Endothelial cell of umbilical vein (primary cell): Measurements from ENCODE around the gene SSPN. TPM values are rescaled to one million over a fixed set of nuclear protein-coding genes. Genes with fewer than 3 reads are reported as not detected.

Experiments used
- BruUV-seq: library from RNA; stranded (reverse); fragments of 400-500 nt; replicated peaks from 2 replicates; lab custom pipeline; 2021; lab: Mats Ljungman, UMichigan
- CTCF ChIA-PET: fragments of 300-600, 350-600 bp; sonication (Branson Sonifier 250); formaldehyde crosslinking; loops from one replicate; lab custom pipeline; 2021; ENCODE audit warnings: antibody characterized with exemption, inconsistent platforms; lab: Charles Lee
- POLR2A ChIA-PET: fragments of 300-600, 350-600 bp; sonication (Branson Sonifier 250); formaldehyde crosslinking; loops from one replicate; lab custom pipeline; 2021; ENCODE audit warnings: antibody characterized with exemption, inconsistent platforms; lab: Charles Lee
- DNase-seq: peaks from one replicate; pipeline ENCODE4 v3.0.0-alpha.2; 2011; ENCODE audit warnings: low read depth, low spot score
- FAIRE-seq: peaks from 2 replicates; lab custom pipeline; 2011; peaks lifted over from hg19 to GRCh38; lab: Jason Lieb, UNC
- H2AFZ ChIP-seq: 2 replicates; pipeline ENCODE4 v1.6.0; 2012; ENCODE audit warnings: low read depth, low read length, control low read depth, inconsistent platforms
- H3K27ac ChIP-seq: 2 replicates; pipeline ENCODE4 v1.5.1; 2011; ENCODE audit warnings: low read depth, mild to moderate bottlenecking, control low read depth, low read length, moderate library complexity; ENCODE audit not compliant: insufficient read depth
- H3K27me3 ChIP-seq, 2 experiments: 2 replicates each; pipeline versions ENCODE4 v1.6.0 to v1.6.1; 2011; ENCODE audit warnings: low read length in 2 of 2, mixed read lengths in 1 of 2; ENCODE audit not compliant: control insufficient read depth in 2 of 2, insufficient read depth in 2 of 2
- H3K36me3 ChIP-seq, 2 experiments: 2 replicates in 1 of 2; 3 replicates in 1 of 2; pipeline ENCODE4 v1.5.1; 2011; ENCODE audit warnings: low read length in 2 of 2, mild to moderate bottlenecking in 1 of 2, moderate library complexity in 1 of 2; ENCODE audit not compliant: control insufficient read depth in 2 of 2, insufficient read depth in 2 of 2; ENCODE audit errors: extremely low read depth in 1 of 2
- H3K4me1 ChIP-seq: 3 replicates; pipeline ENCODE4 v1.5.1; 2011; ENCODE audit warnings: mild to moderate bottlenecking, low read length; ENCODE audit not compliant: control insufficient read depth, insufficient read depth; ENCODE audit errors: extremely low read depth
- H3K4me2 ChIP-seq: 2 replicates; pipeline ENCODE4 v1.6.1; 2011; ENCODE audit warnings: low read length, control low read depth, mixed read lengths; ENCODE audit not compliant: insufficient read depth
- H3K4me3 ChIP-seq, 3 experiments: fragments of 200-600 bp in 1 of 3; sonication (generic), shearing (Covaris generic) in 1 of 3; replicated peaks in 1 of 3; 2 replicates each; pipeline ENCODE4 v1.5.1; 2011 to 2016; ENCODE audit warnings: control low read depth in 3 of 3, low read length in 3 of 3, mild to moderate bottlenecking in 2 of 3, inconsistent platforms in 1 of 3, low read depth in 1 of 3, moderate library complexity in 1 of 3; ENCODE audit not compliant: insufficient read depth in 1 of 3
- H3K79me2 ChIP-seq: 2 replicates; pipeline ENCODE4 v1.6.0; 2012; ENCODE audit warnings: low read length, inconsistent platforms; ENCODE audit not compliant: control insufficient read depth, insufficient read depth
- H3K9ac ChIP-seq: replicated peaks from 2 replicates; pipeline ENCODE3; 2011; ENCODE audit warnings: low read length, control low read depth; ENCODE audit not compliant: insufficient read depth; ENCODE audit errors: extremely low read depth
- H3K9me1 ChIP-seq: replicated peaks from 3 replicates; pipeline ENCODE4 v1.6.0; 2011; ENCODE audit warnings: mild to moderate bottlenecking, low read length; ENCODE audit not compliant: control insufficient read depth, insufficient read depth; ENCODE audit errors: extremely low read depth
- H3K9me3 ChIP-seq: replicated peaks from 2 replicates; pipeline ENCODE4 v1.5.1; 2012; ENCODE audit warnings: low read length, inconsistent platforms; ENCODE audit not compliant: control insufficient read depth, insufficient read depth
- H4K20me1 ChIP-seq: replicated peaks from 2 replicates; pipeline ENCODE3; 2011; ENCODE audit warnings: mild to moderate bottlenecking, low read length; ENCODE audit not compliant: control insufficient read depth, insufficient read depth; ENCODE audit errors: extremely low read depth
- CTCF ChIP-seq, 2 donors: IDR thresholded peaks; 1 replicate in 1 of 2; 2 replicates in 1 of 2; pipeline ENCODE4 v1.5.1; 2011; ENCODE audit warnings: low read length in 2 of 2, mild to moderate bottlenecking in 2 of 2, moderate library complexity in 2 of 2, control low read depth in 1 of 2, inconsistent platforms in 1 of 2, low read depth in 1 of 2; ENCODE audit not compliant: insufficient read depth in 1 of 2; ENCODE audit errors: extremely low read depth in 1 of 2
- GATA2 ChIP-seq: IDR thresholded peaks from 2 replicates; pipeline ENCODE4 v1.7.0; 2011; ENCODE audit warnings: low read depth, mild to moderate bottlenecking, moderate library complexity, mixed read lengths, low read length; ENCODE audit not compliant: insufficient read length, insufficient read depth
- MAX ChIP-seq: IDR thresholded peaks from 2 replicates; pipeline ENCODE4 v1.6.1; 2011; ENCODE audit not compliant: insufficient read depth, insufficient read length
- MYC ChIP-seq: IDR thresholded peaks from one replicate; pipeline ENCODE4 v1.6.1; 2011; ENCODE audit warnings: mild to moderate bottlenecking, low read depth, low read length
- dilution Hi-C: fragments of 300-500 bp; cut with MboI; formaldehyde crosslinking; loops from one replicate; pipeline ENCODE4 v1.15.0; 2019; ENCODE audit warnings: low sequenced_read_pairs; ENCODE audit not compliant: extremely low pct_ligation_motif_present
- intact Hi-C: fragments of 100-400 bp; cut with micrococcal nuclease; formaldehyde crosslinking; loops from one replicate; pipeline ENCODE4 v1.10.0; 2022
- polyA plus RNA-seq, 4 experiments: library from polyadenylated mRNA; depleted of rRNA in 3 of 4; stranded (reverse) in 3 of 4; unstranded in 1 of 4; fragments of >200 nt; gene quantifications; 2 replicates each; pipeline versions ENCODE4 v1.2.1 to v1.2.3, GENCODE V29; 2011 to 2012; ENCODE audit warnings: missing spikeins in 1 of 4
- total RNA-seq: library from RNA; stranded (reverse); gene quantifications from 2 replicates; pipeline ENCODE4 v1.2.3, GENCODE V29; 2021

SSPN gene
- total and polyA plus RNA-seq, 2 donors (not counting 3 experiments of a cell fraction or from before 2014, with no cell fraction given) = 1.3 to 2.1 TPM

GRCh38 chr12:26156201-26156871 lies 39.0 kb upstream of the SSPN start:
- intact Hi-C loops (no loop called here), dilution Hi-C loops (no loop called here)
- no peak overlapping the region for H2AFZ ChIP-seq
- no peaks in the 10 kb centered on the region for H4K20me1 ChIP-seq
- no peaks in the 10 kb centered on the region for H3K36me3 ChIP-seq
- H3K27me3 ChIP-seq = no peaks in the 10 kb centered on the region
- TF ChIP-seq MAX = no peak
- TF ChIP-seq CTCF (IDR thresholded peaks at IDR 0.05; ENCODE audit: extremely low read depth in 1 of 2, insufficient read depth in 1 of 2, low read depth in 1 of 2, low read length in 2 of 2) = no peak
- no peak for TF ChIP-seq GATA2
- TF ChIP-seq MYC = no peak
- DNase-seq (no peak), FAIRE-seq (no peak)
- H3K27ac ChIP-seq = no peak overlapping the region
- BruUV-seq = no TSS peak
- CTCF ChIA-PET = interaction anchor here (1.5 to 4.0 kb wide), 3 partner anchors 13 to 118 kb away, joined by 3 to 19 read pairs (median 8); partner anchors contain the start of gene BHLHE41
- H3K4me1 ChIP-seq = peaks cover 24% of the 10 kb centered on the region
- H3K9me1 ChIP-seq = no peaks in the 10 kb centered on the region
- no peak overlapping the region for H3K4me2 ChIP-seq
- H3K79me2 ChIP-seq = no peaks in the 10 kb centered on the region
- H3K4me3 ChIP-seq = no peak overlapping the region
- no peak overlapping the region for H3K9ac ChIP-seq
- H3K9me3 ChIP-seq = no peaks in the 10 kb centered on the region
- POLR2A ChIA-PET = interaction anchor here (0.6 kb wide), 1 partner anchor 295 kb away, joined by 4 read pairs; no protein-coding TSS in a partner anchor
